RPMI7951 (cell line): ENCODE results near the gene PSTPIP1. TPM values are rescaled to one million over a fixed set of nuclear protein-coding genes. Genes with fewer than 3 reads are reported as not detected.

Source experiments
- DNase-seq: peaks from one replicate; pipeline ENCODE4 v3.0.0-alpha.2; 2012; ENCODE audit warnings: low read depth
- total RNA-seq: library from RNA; depleted of rRNA; stranded (reverse); fragments of >200 nt; shearing (Covaris generic); gene quantifications from 2 replicates; pipeline ENCODE4 v1.2.3, GENCODE V29; 2014

PSTPIP1 gene
- total RNA-seq, 1 experiment from 2014 or later, result not detected

DNA sequence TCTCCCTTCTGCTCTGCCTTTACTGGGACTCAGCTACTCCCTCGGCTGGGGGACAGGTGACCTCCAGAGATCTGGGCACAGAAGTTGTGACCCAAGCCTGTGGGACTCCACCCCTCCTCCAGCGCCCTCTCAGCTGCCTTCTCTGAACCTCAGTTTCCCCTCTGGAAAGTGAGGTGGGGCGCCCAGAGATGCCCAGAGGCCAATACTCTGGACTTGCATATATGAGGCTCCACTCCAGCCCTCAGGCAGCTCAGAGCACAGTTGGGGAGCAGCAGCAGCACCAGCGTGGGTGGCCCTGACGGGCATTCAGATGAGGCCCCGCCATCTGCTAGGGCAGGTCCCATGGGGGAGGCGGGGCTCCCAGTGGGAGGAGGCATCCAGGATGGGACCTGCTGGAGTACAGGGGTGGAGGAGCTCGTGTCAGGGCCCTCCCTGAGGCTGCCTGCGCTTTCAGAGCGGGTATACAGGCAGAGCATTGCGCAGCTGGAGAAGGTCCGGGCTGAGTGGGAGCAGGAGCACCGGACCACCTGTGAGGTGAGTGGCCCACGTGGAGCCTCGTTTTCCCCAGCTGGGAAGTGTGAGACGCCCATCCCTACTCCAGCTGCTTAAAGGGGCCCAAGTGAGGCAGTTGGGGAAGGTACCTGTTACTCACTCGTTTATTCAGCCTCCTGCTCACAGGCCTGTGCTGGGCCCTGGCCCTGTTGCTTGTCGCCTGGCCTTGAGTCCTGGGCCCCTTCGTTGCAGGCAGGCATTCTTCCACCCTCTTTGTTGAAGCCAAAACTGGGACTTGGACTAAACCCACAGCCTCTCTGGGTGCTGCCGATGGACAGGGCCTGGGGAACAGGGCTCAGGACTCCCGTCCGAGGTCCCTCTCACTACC lies 35.4 kb downstream of the PSTPIP1 start:
- no peak for DNase-seq

DNA sequence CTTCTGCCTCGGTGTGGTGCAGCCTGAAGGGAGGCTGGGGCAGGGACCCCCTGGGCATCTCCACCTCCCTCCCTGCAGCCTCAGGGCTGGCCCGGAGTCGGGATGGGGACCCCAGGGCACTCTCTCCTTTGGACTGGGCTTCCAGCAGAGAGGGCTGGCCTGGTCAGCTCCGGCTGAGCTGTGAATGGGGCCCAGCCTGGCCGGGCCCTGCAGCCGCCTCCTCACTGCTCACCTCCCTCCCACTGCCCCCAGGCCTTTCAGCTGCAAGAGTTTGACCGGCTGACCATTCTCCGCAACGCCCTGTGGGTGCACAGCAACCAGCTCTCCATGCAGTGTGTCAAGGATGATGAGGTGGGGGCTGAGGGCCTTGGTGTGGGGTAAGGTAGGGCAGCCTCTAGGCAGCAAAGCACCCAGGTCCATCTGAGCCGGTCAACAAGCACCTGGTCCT lies 36.0 kb downstream of the PSTPIP1 start:
- DNase-seq, result no peak

DNA sequence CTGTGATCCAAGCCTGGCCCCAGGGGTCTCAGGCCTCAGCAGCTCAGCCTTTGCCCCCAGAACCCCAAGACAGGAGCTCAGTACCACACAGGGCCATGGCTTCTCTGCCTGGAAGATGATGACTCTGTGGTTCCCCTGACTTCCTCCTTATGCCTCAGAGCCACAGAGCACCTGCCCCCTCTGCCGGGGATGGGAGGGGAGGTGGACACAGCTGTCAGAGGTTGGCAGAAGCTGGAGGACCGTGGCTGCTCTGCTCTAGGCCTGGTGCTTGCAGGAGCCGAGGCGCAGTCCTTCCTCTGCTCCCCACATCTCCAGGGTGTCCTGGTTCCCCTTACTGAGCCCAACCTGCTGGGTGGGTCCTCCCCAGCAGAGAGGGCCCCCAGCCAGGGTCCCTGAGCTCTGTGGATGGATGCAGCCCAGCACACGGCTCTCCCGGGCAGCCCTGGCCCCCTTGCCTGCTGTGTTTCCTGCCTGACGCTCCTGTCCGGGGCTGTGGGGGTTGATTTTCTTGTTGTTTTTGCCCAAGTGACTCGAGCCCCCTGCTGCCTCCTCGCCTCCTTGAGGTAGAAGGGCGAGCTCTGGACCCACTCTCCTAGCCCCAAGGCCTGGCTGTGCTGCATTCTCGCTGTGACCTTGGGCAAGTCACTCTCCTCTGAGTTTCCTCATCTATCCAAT lies 36.6 kb downstream of the PSTPIP1 start:
- DNase-seq, result no peak

DNA sequence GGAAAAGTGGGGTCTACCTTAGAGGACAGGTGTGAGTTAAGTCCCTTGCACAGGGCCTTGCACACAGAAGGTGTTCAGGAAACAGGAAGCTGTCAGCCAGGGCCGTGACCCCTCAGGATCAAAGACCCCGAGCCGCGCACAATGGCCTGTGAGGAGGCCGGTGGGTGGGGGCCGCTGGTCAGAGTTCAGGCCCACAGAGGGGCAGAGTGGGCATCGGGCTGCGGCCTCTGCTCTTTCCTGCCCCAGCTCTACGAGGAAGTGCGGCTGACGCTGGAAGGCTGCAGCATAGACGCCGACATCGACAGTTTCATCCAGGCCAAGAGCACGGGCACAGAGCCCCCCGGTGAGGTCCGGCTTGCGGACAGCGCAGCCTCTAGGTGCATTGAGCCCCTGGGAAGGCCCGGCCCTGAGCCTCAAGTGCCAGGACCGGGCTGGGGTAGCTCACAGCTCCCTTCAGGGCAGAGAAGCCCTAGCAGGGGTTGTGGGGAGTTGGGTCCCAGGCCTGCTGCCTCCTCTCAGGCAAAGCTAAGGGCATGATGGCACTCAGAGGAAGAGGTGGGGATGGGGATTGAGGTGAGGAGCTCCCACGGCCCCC lies 37.2 kb downstream of the PSTPIP1 start:
- DNase-seq, result no peak

DNA sequence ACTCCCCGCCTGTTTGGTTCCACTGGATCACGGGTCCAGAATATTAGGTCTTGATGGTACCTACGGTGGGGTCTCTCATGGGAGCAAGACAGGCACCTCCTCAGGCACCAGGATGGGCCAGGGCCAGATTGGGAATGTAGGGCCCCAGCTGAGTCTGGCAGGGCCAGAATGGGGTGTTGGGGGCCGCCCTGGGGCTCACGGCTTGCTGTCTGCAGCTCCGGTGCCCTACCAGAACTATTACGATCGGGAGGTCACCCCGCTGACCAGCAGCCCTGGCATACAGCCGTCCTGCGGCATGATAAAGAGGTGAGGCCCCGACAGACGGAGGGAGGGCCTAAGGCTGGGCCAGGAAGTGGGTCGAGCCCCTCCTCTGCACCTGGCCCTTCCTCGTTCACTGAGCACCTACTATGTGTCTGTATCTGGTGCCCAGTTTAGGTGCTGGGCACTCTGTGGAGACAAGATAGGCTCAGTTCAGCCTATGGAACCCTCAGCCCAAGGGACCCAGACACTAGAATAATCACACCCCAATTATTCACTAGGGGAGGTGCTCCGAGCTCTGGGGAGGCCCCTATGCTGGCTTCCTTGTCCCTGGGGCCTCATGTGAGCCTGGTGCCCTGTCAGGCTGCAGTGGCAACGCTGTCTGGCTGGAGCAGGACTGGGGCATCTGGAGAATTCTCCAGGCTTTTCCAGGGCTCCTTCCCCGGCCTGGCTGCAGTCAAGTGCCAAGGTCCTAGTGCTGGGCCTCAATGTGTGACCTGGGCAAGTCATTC lies 37.9 kb downstream of the PSTPIP1 start:
- DNase-seq, result no peak

DNA sequence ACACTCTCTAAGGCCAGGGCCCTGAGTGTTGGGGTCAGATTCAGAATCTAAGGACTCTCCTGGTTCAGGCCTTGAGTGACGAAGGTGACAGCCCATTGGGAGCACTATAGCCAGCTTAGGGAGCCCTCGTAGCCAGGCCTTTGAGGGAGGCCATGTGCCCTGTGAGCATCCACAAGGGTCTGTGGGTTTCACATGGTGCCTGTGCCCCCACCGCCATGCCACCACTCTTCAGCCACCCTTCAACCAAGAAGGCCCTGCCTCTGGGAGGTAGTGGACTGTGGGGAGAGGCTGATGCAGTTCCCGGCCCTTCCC lies 38.4 kb downstream of the PSTPIP1 start:
- DNase-seq, result no peak

DNA sequence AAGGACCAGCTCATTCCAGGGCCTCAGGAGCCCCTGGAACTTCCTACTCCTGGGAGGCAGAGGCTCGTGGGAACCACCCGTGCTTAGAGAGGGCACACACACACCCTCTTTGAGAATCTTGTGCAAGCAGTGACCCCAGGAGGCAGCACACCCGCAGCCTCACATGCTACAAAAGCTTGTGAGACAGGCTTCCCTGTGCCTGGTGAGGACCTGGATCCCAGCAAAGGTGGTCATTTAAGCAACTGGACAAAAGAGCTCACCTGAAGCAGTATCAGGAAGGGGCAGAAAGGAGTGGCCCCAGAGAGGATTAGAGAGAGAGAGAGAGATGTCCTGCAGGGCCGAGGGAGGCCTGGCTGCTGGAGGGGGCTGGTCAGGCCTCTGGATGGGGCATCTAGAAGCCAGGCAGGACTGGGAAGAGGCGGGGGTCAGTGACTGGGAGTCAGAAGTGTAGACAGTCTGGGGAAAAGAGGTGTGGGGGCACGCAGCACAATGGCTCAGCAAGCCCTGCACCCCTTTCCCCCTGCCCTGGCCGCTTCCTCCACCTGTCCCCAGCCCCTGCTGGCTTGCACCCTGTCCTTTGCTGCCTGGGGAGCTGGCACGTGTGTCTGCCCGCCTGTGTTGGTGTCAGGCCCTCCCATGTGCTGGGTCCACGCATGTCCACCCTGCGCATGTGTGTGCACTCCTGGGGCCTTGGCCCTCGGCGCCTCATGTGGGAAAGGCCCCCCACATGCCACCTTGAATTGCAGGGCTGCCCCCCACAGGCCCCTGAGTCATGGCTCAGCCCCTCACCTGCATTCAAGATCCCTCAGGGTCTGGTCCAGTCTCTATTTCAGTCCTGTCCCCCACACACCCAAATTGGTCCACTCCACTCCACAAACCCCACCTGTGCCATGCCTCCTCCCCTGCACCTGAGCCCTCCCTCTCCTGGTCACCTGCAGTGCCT lies 39.1 kb downstream of the PSTPIP1 start:
- DNase-seq, result no peak

DNA sequence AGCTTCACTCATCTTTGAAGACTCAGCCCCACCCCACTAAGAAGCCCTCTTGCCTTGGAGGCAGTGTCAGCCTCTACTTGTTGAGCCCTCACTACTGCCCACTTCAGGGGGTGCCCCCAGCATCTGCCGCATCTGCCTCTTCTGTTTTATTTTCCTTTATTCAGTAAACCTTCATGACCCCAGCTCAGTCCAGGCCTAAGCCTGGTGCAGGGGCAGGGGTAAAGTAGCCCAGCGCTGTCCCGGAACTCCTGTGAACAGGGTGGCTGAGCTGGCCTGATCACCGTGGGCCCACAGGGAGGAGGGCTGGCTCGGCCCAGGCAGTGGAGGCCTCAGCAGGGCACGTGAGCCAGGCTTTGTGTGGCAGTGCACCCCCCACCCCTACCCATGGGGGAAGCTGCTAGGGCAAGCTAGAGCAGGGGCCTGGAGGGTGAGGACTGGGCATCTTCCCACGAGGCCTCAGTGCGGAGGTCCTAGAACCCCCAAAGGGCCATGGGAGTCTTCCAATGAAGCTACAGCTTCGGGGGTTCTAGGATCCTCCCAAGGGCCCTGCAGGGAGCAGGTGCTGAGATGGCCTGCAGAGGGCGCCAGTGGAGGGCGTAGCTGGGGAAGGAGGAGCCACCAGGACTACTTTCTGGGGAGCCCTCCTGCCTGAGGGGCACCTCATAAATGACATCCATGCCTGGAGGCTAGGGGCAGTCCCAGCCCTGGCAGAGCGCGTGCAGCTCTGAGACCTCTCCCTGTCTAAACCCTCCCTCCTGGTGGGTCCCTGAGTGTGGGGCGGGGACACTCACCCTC lies 40.0 kb downstream of the PSTPIP1 start:
- DNase-seq, result no peak

DNA sequence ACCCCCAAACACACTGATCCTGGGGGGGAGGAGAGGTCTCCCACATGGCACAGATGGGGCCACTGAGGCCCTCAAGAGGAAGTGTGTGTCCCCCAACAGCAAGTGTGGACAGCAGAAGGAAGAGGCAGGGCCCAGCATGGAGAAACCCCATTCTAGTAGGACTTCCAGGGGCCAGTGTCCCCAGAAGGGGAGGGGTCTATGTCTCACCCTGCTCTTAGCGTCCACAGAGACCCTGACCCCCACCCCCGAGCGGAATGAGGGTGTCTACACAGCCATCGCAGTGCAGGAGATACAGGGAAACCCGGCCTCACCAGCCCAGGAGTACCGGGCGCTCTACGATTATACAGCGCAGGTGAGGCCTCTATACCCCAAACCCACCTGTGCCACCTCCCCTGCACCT lies 40.7 kb downstream of the PSTPIP1 start:
- no peak for DNase-seq

DNA sequence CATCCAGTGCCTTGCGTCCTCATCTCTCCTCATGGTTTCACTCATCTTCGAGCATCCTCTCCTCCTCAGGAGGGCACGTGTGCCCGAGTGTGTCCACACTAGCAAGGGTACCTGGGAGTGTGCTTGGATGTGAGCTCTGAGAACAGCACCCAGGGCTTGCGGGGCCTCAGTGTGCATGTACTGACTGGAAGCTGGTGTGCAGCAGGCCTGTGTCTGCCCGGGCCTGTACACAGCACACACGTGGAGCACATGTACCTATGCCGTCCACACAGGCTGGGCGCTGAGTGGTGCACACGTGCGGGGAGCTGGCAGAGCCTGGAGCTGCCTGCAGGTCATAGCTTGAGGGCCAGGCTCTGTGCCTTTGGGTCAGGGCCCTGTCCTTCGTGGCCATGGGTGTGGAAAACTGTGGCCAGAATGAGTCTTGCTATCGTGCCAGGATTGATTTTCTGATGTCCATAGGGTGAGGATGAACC lies 41.1 kb downstream of the PSTPIP1 start:
- DNase-seq, result no peak

DNA sequence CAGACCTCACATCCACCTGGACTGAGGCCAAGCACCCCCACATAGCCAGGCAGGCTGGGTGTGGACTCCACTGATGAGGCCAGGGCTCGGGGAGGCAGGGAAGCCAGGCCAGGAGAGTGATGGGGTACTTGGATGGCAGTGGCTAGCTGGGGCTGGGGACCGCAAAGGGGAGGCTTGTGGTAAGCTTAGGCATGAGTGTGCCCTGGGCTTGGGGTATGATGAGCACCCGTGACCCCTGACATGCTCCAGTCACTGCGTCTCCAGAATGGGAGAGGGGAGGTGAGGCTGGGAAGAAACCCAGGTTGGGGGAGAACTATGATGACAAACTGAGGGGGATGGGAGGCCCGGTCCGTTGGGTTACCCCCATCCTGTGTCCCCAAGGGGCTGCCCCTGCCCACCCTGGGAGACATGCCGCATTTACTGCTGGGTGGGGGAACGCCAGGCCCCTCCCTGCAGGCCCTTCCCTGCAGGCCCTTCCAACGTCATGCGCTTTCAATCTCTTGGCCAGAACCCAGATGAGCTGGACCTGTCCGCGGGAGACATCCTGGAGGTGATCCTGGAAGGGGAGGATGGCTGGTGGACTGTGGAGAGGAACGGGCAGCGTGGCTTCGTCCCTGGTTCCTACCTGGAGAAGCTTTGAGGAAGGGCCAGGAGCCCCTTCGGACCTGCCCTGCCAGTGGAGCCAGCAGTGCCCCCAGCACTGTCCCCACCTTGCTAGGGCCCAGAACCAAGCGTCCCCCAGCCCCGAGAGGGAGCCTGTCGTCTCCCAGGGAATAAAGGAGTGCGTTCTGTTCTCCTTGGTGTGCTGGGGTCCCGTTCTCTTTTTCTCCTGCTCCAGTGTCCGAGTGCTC lies 41.8 kb downstream of the PSTPIP1 start:
- no peak for DNase-seq

DNA sequence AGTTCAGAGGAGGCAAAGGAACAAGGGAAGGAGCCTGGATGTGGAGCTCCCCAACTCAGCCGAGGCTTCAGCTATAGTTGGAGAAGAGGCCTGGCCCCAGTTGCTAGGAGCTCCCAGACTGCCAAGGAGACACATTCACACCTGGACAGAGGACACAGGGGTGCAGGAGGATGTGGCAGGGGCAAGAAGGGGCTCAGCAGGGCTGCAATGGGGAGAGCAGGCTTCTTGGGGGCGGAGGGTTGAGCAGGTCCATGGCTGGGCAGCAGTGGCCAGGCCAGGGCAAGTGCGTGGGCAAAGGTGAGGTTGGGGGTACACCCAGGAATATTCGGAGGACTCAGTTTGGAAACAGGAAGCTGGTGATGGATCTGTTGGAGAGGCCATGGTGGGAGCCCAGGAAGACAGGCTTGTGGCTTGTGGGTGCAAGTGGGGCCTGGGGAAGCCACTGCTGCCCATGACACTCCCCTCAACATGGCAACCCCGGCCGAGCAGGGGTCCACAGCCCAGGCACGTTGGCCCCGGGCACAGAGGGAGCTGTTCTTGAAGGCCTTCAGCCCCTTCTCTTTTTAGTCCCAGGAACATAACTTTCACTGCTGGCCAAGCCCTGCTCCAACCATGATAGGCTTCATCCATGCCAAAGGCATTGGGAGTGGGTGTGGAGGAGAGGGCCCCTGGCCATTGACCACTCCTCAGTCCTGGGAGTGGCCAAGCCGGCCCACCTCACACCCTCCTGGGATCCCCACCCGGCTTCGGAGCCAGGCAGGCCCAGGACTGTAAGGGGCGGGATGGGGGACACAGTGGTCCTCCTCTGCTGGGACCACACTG lies 42.7 kb downstream of the PSTPIP1 start:
- no peak for DNase-seq

DNA sequence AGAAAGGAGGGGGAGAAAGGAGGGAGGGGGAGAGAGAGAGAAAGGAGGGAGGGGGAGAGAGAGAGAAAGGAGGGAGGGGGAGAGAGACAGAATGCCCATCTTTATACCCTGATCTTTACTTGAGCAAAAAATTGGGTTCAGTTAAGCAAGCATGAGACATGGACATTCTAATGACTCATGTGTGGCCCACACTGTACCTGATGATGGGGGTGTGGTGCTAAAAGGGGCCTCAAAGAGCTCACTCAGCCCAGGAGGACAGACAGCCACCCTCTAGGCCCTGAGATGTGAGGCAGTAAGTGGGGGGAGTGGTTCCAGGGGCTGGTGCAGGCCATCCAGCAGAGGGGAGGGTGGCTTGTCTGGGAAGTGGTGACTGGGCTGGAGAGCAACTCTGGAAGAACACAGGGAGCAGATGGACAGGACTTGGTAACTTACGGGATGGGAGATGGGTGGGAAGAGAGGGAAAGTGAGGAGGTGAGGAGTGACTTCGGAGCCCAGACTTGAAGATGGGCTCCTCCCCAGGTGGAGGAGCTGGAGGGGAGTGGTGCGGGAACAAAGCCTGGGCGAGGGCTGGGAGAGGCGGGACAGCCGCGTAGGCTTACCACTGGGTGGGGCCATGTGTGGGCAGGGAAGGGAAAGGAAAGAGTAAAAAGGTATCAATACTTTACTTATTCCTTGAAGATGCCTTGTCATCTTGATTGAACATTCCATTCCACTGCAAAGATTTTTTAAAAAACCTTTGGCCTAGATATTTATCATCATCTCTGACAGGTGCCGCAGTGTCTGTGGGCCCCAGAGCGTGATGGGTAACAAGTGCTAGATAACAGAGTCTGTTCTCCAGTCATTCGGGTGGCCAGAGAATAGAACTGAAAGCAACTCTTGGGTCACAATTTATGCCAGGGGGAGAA lies 43.6 kb downstream of the PSTPIP1 start:
- no peak for DNase-seq

DNA sequence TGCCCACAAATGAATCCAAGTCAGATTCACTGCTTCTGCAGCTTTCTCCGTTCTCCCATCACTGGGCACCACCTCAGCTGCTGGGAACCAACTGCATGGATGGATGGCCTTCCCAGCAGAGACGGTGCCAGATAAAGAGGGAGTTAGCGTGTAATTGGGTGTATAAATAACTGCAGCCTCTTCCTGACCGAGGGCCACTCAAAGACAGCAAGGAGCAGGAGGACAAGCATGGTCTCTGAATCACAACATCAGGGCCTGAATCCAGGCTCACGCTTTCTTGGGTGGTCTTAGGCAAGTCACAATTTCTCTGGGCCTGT lies 44.2 kb downstream of the PSTPIP1 start:
- no peak for DNase-seq

DNA sequence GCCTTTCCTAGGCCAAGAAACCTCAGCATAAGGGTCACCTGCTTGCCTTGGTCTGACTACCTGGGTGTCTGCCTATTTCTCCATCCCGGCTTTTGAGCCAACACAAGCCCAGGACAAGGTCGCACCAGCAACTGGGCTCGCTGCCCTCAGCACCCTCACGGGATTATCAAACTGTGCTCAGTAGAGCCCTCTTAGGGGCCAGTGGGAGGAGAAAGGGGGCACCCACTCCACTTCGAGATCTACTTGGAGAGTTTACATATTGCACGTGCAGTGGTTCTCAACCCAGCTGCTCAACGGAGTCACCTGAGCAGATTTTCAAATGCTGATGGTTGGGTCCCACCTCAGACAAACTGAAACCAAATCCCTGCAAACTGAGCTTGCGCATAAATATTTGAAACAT lies 44.9 kb downstream of the PSTPIP1 start:
- DNase-seq, result no peak

DNA sequence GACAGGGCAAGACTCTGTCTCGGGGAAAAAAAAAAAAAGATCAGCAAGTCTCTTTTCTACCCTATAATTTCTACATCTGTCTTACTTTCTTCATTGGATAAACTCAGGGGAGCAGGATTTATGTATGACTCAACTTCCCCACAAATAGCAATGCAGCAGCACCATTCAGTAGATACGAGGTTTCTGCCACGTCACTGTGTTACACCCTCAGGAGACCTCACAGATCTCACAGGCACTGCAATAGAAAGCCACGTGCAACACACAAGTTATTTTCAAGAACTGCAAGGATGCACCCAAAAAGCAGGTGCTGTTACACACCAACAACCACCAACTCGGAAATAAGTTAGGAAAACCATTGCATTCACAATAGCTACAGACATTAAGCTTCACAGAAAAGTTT lies 45.7 kb downstream of the PSTPIP1 start:
- DNase-seq, result no peak

DNA sequence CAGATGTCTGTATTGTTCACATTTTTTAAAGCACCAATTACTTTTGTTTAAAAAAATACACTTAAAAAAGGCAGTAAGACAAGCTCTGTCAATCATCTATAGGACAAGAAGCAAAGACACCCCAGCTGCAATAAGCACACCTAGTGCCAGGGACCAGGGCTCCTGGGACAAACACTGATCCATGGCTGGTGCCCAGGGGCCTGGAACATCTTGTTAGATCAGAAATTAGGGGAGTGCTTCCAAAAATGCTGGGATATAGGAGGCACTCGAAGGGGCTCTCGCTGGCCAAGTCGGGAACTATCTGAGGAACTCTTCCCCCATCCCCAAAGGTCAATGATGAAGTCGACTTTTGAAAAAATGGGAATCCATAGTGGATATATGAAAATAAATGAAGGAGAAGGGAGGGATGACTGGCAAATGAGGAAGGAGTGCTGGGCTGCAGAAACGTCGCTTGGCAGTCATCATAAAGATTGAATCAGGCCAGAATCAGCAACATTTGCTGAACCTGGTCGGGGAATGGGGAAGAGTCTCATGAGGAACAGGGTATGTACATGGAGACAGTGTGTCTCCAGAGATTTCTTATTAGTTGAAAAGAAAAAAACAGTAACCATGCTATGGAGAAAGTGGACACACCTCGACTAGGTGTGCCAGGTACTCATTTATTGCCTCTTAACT lies 47.5 kb downstream of the PSTPIP1 start:
- no peak for DNase-seq
